IMR-90 (cell line): Measurements from ENCODE around the gene LRRC4C. TPM values are rescaled to one million over a fixed set of nuclear protein-coding genes. Genes with fewer than 3 reads are reported as not detected.

ENCODE experiments used
- ATAC-seq: fragments of 200-7000 bp; cut with Tn5 transposase; 2 replicates; pipeline ENCODE4 v1.9.1; 2020; ENCODE audit warnings: low read depth, mild to moderate bottlenecking, moderate library complexity
- BruUV-seq: library from RNA; stranded (reverse); fragments of 400-500 nt; replicated peaks from 2 replicates; lab custom pipeline; 2021; lab: Mats Ljungman, UMichigan
- CTCF ChIA-PET: fragments of 300-600 bp; formaldehyde crosslinking; extraction: SDS; loops from one replicate; lab custom pipeline; 2021; ENCODE audit warnings: antibody characterized with exemption; lab: Yijun Ruan, JAX
- POLR2A ChIA-PET: fragments of 300-600 bp; sonication (Branson Sonifier 250); formaldehyde crosslinking; loops from one replicate; lab custom pipeline; 2022; ENCODE audit warnings: antibody characterized with exemption; ENCODE audit not compliant: unreplicated experiment; lab: Charles Lee
- DNase-seq: peaks from one replicate; pipeline ENCODE4 v3.0.0; 2013
- H2AFZ ChIP-seq: replicated peaks from 2 replicates; pipeline ENCODE3; 2013; ENCODE audit warnings: low read length, mild to moderate bottlenecking; ENCODE audit not compliant: poor library complexity
- H2AK5ac ChIP-seq: 2 replicates; pipeline ENCODE4 v1.6.1; 2013; ENCODE audit warnings: low read depth, low read length, inconsistent platforms
- H2AK9ac ChIP-seq: replicated peaks from 2 replicates; pipeline ENCODE3; 2013; ENCODE audit warnings: mild to moderate bottlenecking, low read depth, low read length, moderate library complexity; ENCODE audit not compliant: poor library complexity
- H2BK120ac ChIP-seq: 2 replicates; pipeline ENCODE4 v1.6.1; 2013; ENCODE audit warnings: low read depth, low read length, inconsistent platforms
- H2BK15ac ChIP-seq: 3 replicates; pipeline ENCODE4 v1.6.1; 2013; ENCODE audit warnings: low read depth, low read length, inconsistent platforms
- H2BK20ac ChIP-seq: 2 replicates; pipeline ENCODE4 v1.6.1; 2013; ENCODE audit warnings: low read depth, mild to moderate bottlenecking, inconsistent platforms, low read length, moderate library complexity
- H2BK5ac ChIP-seq: 2 replicates; pipeline ENCODE4 v1.6.1; 2013; ENCODE audit warnings: mild to moderate bottlenecking, low read depth, low read length, inconsistent platforms; ENCODE audit not compliant: poor library complexity, severe bottlenecking
- H3K14ac ChIP-seq: replicated peaks from 2 replicates; pipeline ENCODE4 v1.6.1; 2013; ENCODE audit warnings: low read depth, low read length, inconsistent platforms
- H3K18ac ChIP-seq: 2 replicates; pipeline ENCODE4 v1.6.1; 2013; ENCODE audit warnings: low read depth, low read length, control low read depth
- H3K23ac ChIP-seq: 2 replicates; pipeline ENCODE4 v1.6.1; 2013; ENCODE audit warnings: low read depth, low read length, inconsistent platforms
- H3K27ac ChIP-seq: 2 replicates; pipeline ENCODE4 v1.5.1; 2013; ENCODE audit warnings: mild to moderate bottlenecking, control low read depth, low read length; ENCODE audit not compliant: insufficient read depth
- H3K27me3 ChIP-seq: 2 replicates; pipeline ENCODE4 v1.6.1; 2013; ENCODE audit warnings: low read length; ENCODE audit not compliant: control insufficient read depth, insufficient read depth
- H3K36me3 ChIP-seq: 2 replicates; pipeline ENCODE4 v1.6.1; 2013; ENCODE audit warnings: low read length, mixed read lengths; ENCODE audit not compliant: control insufficient read depth, insufficient read depth
- H3K4ac ChIP-seq: 2 replicates; pipeline ENCODE4 v1.6.1; 2013; ENCODE audit warnings: low read depth, low read length, inconsistent platforms
- H3K4me1 ChIP-seq: 2 replicates; pipeline ENCODE4 v1.6.1; 2013; ENCODE audit warnings: low read length, mixed read lengths; ENCODE audit not compliant: control insufficient read depth, insufficient read depth
- H3K4me2 ChIP-seq: 2 replicates; pipeline ENCODE4 v1.6.1; 2013; ENCODE audit warnings: low read depth, mild to moderate bottlenecking, control low read depth, low read length, moderate library complexity
- H3K4me3 ChIP-seq: 2 replicates; pipeline ENCODE4 v1.5.1; 2013; ENCODE audit warnings: low read depth, mild to moderate bottlenecking, control low read depth, low read length, moderate library complexity; ENCODE audit not compliant: insufficient read depth
- H3K56ac ChIP-seq: 2 replicates; pipeline ENCODE4 v1.6.1; 2013; ENCODE audit warnings: low read length, inconsistent platforms; ENCODE audit not compliant: insufficient read depth; ENCODE audit errors: extremely low read depth
- H3K79me1 ChIP-seq, 2 experiments: 2 replicates each; pipeline ENCODE4 v1.6.1; 2013; ENCODE audit warnings: low read length in 2 of 2, inconsistent platforms in 1 of 2, low read depth in 1 of 2
- H3K9ac ChIP-seq: 2 replicates; pipeline ENCODE4 v1.6.1; 2013; ENCODE audit warnings: low read depth, low read length, control low read depth
- H3K9me1 ChIP-seq: 2 replicates; pipeline ENCODE4 v1.6.1; 2013; ENCODE audit warnings: low read length, inconsistent platforms; ENCODE audit not compliant: insufficient read depth
- H3K9me3 ChIP-seq: 2 replicates; pipeline ENCODE4 v1.6.1; 2013; ENCODE audit warnings: low read length; ENCODE audit not compliant: control insufficient read depth, insufficient read depth
- H4K20me1 ChIP-seq: 2 replicates; pipeline ENCODE4 v1.6.1; 2013; ENCODE audit warnings: low read length, inconsistent platforms; ENCODE audit not compliant: insufficient read depth
- H4K5ac ChIP-seq: 2 replicates; pipeline ENCODE4 v1.6.1; 2013; ENCODE audit warnings: mild to moderate bottlenecking, low read depth, low read length, control low read depth
- H4K8ac ChIP-seq, 2 experiments: 2 replicates each; pipeline ENCODE4 v1.6.1; 2013; ENCODE audit warnings: low read depth in 2 of 2, low read length in 2 of 2, control low read depth in 1 of 2, inconsistent platforms in 1 of 2
- H4K91ac ChIP-seq: 2 replicates; pipeline ENCODE4 v1.6.1; 2013; ENCODE audit warnings: low read depth, low read length, inconsistent platforms; ENCODE audit not compliant: insufficient read depth
- BHLHE40 ChIP-seq: fragments of 150-350 bp; IDR thresholded peaks from 2 replicates; pipeline ENCODE4 v1.6.1; 2016; ENCODE audit warnings: mild to moderate bottlenecking, low read depth, low read length
- CEBPB ChIP-seq: IDR thresholded peaks from 2 replicates; pipeline ENCODE4 v1.6.1; 2012; ENCODE audit warnings: low read depth, low read length, improper control_type of control experiment
- CHD1 ChIP-seq: IDR thresholded peaks from 2 replicates; pipeline ENCODE4 v1.6.1; 2012; ENCODE audit warnings: low read depth, low read length, improper control_type of control experiment
- FOS ChIP-seq: fragments of 150-350 bp; IDR thresholded peaks from 2 replicates; pipeline ENCODE4 v1.6.1; 2016; ENCODE audit warnings: low read depth, low read length
- MAFK ChIP-seq: IDR thresholded peaks from 2 replicates; pipeline ENCODE4 v1.6.1; 2012; ENCODE audit warnings: low read depth, low read length, improper control_type of control experiment
- MAZ ChIP-seq: IDR thresholded peaks from 2 replicates; pipeline ENCODE4 v1.6.1; 2012; ENCODE audit warnings: low read depth, mild to moderate bottlenecking, low read length, improper control_type of control experiment, moderate library complexity, borderline replicate concordance
- MXI1 ChIP-seq: IDR thresholded peaks from 2 replicates; pipeline ENCODE4 v1.6.1; 2012; ENCODE audit warnings: low read depth, mild to moderate bottlenecking, low read length, moderate library complexity, borderline replicate concordance
- NFE2L2 ChIP-seq: fragments of 150-350 bp; IDR thresholded peaks from 2 replicates; pipeline ENCODE4 v1.6.1; 2016; ENCODE audit warnings: low read depth, mild to moderate bottlenecking, low read length
- POLR2A ChIP-seq: IDR thresholded peaks from 2 replicates; pipeline ENCODE4 v1.6.1; 2012; ENCODE audit warnings: mild to moderate bottlenecking, low read depth, low read length
- RAD21 ChIP-seq: IDR thresholded peaks from 2 replicates; pipeline ENCODE4 v1.6.1; 2012; ENCODE audit warnings: low read length, improper control_type of control experiment
- RCOR1 ChIP-seq: IDR thresholded peaks from 2 replicates; pipeline ENCODE4 v1.6.1; 2012; ENCODE audit warnings: mild to moderate bottlenecking, low read length, improper control_type of control experiment; ENCODE audit not compliant: insufficient replicate concordance
- RFX5 ChIP-seq: IDR thresholded peaks from 2 replicates; pipeline ENCODE4 v1.8.0; 2012; ENCODE audit warnings: low read depth, mild to moderate bottlenecking, low read length, moderate library complexity
- SMC3 ChIP-seq: fragments of 150-350 bp; IDR thresholded peaks from 2 replicates; pipeline ENCODE4 v1.6.1; 2016; ENCODE audit warnings: low read depth, mild to moderate bottlenecking, antibody characterized with exemption, low read length, moderate library complexity
- USF2 ChIP-seq: fragments of 150-350 bp; IDR thresholded peaks from 2 replicates; pipeline ENCODE4 v1.6.1; 2017; ENCODE audit warnings: mild to moderate bottlenecking, antibody characterized with exemption, low read length, low read depth
- WGBS, 2 experiments: methylation state at CpG; one replicate each; pipeline versions ENCODE4 v1.1.5 to v1.1.7; 2013; ENCODE audit warnings: missing lambda C conversion rate in 2 of 2; ENCODE audit not compliant: insufficient read length in 1 of 2; ENCODE audit errors: extremely low coverage in 2 of 2; 5-methylcytosine and 5-hydroxymethylcytosine counted together
- dilution Hi-C: fragments of 300-500 bp; cut with HindIII; formaldehyde crosslinking; loops from one replicate; pipeline ENCODE4 v1.14.3; 2018; ENCODE audit warnings: low sequenced_read_pairs; ENCODE audit not compliant: unreplicated experiment
- in situ Hi-C: fragments of 300-500 bp; cut with MboI; formaldehyde crosslinking; loops from 3 replicates; pipeline ENCODE4 v1.14.3; 2019; ENCODE audit warnings: low sequenced_read_pairs, inconsistent platforms, mixed read lengths
- intact Hi-C: fragments of 100-400 bp; cut with micrococcal nuclease; formaldehyde crosslinking; loops from 2 replicates; pipeline ENCODE4 v1.10.0; 2022
- polyA plus RNA-seq, 3 experiments: library from polyadenylated mRNA; depleted of rRNA; stranded (reverse); fragments of >200 nt; gene quantifications; 2 replicates each; pipeline ENCODE4 v1.2.3, GENCODE V29; 2012; ENCODE audit warnings: low replicate concordance in 1 of 3
- total RNA-seq: library from RNA; depleted of rRNA; stranded (reverse); fragments of >200 nt; gene quantifications from 2 replicates; pipeline ENCODE4 v1.2.3, GENCODE V29; 2012
- TF ChIP-seq, protein P1 (sequence below): fragments of 150-350 bp; IDR thresholded peaks from 2 replicates; pipeline ENCODE4 v1.6.1; 2016; ENCODE audit warnings: low read depth, mild to moderate bottlenecking, low read length, moderate library complexity, borderline replicate concordance
- TF ChIP-seq, protein P2 (sequence below): conservative IDR thresholded peaks from 2 replicates; pipeline ENCODE4 v1.5.1; 2012; ENCODE audit warnings: mild to moderate bottlenecking, low read depth, low read length, improper control_type of control experiment

The LRRC4C gene
- total and polyA plus RNA-seq, 2 of the 4 experiments (the other 2 are of a cell fraction): under 0.01 to 0.03 TPM

GRCh38 chr11:40139536-40139935 lies 1319.9 kb downstream of the LRRC4C start:
- no TSS peak for BruUV-seq
- Histone ChIP-seq H3K18ac (no peak overlapping the region), H2BK20ac (no peak overlapping the region), H2AFZ (no peak overlapping the region), H4K8ac (no peak overlapping the region), H3K4me1 (no peaks in the 10 kb centered on the region), H3K27me3 (no peaks in the 10 kb centered on the region), H3K27ac (no peak overlapping the region), H2AK5ac (no peak overlapping the region), H2BK15ac (no peak overlapping the region), H2BK120ac (no peak overlapping the region), H4K91ac (no peak overlapping the region), H3K9me1 (no peaks in the 10 kb centered on the region), H3K79me1 (no peaks in the 10 kb centered on the region), H3K14ac (no peak overlapping the region), H3K9ac (no peak overlapping the region), H3K23ac (no peak overlapping the region), H3K4me2 (no peak overlapping the region), H4K5ac (no peak overlapping the region), H2BK5ac (no peak overlapping the region), H3K56ac (no peak overlapping the region), H3K4me3 (no peak overlapping the region), H3K9me3 (no peaks in the 10 kb centered on the region), H3K4ac (no peak overlapping the region), H3K36me3 (no peaks in the 10 kb centered on the region), H4K20me1 (no peaks in the 10 kb centered on the region), H2AK9ac (no peak overlapping the region)
- CTCF ChIA-PET: no interaction called here
- in situ Hi-C loops: no loop called here
- no CpG with 5 or more reads among the region's 2 CpGs for WGBS, 2 experiments
- TF ChIP-seq USF2 (no peak), POLR2A (no peak), RFX5 (no peak), SMC3 (no peak), CHD1 (no peak), MAZ (no peak), RAD21 (no peak), NFE2L2 (no peak), MXI1 (no peak), CEBPB (no peak), RCOR1 (no peak), BHLHE40 (no peak), MAFK (no peak), FOS (no peak)
- TF ChIP-seq, protein P1, sequence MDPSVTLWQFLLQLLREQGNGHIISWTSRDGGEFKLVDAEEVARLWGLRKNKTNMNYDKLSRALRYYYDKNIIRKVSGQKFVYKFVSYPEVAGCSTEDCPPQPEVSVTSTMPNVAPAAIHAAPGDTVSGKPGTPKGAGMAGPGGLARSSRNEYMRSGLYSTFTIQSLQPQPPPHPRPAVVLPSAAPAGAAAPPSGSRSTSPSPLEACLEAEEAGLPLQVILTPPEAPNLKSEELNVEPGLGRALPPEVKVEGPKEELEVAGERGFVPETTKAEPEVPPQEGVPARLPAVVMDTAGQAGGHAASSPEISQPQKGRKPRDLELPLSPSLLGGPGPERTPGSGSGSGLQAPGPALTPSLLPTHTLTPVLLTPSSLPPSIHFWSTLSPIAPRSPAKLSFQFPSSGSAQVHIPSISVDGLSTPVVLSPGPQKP: no peak
- TF ChIP-seq, protein P2, sequence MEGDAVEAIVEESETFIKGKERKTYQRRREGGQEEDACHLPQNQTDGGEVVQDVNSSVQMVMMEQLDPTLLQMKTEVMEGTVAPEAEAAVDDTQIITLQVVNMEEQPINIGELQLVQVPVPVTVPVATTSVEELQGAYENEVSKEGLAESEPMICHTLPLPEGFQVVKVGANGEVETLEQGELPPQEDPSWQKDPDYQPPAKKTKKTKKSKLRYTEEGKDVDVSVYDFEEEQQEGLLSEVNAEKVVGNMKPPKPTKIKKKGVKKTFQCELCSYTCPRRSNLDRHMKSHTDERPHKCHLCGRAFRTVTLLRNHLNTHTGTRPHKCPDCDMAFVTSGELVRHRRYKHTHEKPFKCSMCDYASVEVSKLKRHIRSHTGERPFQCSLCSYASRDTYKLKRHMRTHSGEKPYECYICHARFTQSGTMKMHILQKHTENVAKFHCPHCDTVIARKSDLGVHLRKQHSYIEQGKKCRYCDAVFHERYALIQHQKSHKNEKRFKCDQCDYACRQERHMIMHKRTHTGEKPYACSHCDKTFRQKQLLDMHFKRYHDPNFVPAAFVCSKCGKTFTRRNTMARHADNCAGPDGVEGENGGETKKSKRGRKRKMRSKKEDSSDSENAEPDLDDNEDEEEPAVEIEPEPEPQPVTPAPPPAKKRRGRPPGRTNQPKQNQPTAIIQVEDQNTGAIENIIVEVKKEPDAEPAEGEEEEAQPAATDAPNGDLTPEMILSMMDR: no peak
- dilution Hi-C loops: no loop called here
- POLR2A ChIA-PET: no interaction called here
- ATAC-seq (no peak), DNase-seq (no peak)
- intact Hi-C loops: no loop called here
